Measurements from ENCODE around the gene CHRM4. TPM values are rescaled to one million over a fixed set of nuclear protein-coding genes. Genes with fewer than 3 reads are reported as not detected.

Gene CHRM4
- total RNA-seq, 2 donors from 2014 or later: 2.8 TPM; not detected in 1

DNA sequence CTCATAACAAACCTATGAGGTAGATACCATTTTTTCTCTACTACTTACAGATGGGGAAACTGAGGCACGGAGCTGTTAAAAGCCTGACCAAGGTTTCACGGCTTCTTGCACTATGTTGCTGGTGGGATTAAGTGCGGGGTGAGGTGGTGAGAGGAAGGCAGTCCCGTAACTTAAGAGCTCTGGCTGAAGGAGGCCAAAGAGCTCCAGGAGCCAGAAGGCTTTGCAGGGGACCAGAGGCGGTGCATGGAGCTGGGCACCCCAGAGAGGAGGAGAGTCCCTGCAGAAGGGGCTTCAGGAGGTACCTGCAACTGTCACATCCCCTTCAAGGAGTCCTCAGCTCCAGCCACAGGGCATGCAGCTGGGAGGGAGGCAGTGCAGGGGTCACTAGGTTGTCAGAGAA is 4.1 kb downstream of the CHRM4 start:
- H3K4me3 ChIP-seq: no peak overlapping the region
- intact Hi-C loops (cut with DNase I): loop anchor here (5.0 kb wide), 1 partner anchor 230 kb away; the partner anchor contains the start of genes ATG13 and HARBI1
- H3K9me3 ChIP-seq: no peaks in the 10 kb centered on the region
- TF ChIP-seq POLR2A (IDR thresholded peaks at IDR 0.05) (no peak), POLR2AphosphoS5 (IDR thresholded peaks at IDR 0.05) (no peak)
- TF ChIP-seq, protein P1, sequence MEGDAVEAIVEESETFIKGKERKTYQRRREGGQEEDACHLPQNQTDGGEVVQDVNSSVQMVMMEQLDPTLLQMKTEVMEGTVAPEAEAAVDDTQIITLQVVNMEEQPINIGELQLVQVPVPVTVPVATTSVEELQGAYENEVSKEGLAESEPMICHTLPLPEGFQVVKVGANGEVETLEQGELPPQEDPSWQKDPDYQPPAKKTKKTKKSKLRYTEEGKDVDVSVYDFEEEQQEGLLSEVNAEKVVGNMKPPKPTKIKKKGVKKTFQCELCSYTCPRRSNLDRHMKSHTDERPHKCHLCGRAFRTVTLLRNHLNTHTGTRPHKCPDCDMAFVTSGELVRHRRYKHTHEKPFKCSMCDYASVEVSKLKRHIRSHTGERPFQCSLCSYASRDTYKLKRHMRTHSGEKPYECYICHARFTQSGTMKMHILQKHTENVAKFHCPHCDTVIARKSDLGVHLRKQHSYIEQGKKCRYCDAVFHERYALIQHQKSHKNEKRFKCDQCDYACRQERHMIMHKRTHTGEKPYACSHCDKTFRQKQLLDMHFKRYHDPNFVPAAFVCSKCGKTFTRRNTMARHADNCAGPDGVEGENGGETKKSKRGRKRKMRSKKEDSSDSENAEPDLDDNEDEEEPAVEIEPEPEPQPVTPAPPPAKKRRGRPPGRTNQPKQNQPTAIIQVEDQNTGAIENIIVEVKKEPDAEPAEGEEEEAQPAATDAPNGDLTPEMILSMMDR (IDR thresholded peaks at IDR 0.05): no peak
- H3K4me1 ChIP-seq (replicated peaks): peaks cover 8% of the 10 kb centered on the region
- no peak for DNase-seq (ENCODE audit: low spot score)
- WGBS: 80% methylated on average over 5 of the region's 5 CpGs
- no peak overlapping the region for H3K27ac ChIP-seq
- no peaks in the 10 kb centered on the region for H3K36me3 ChIP-seq
- peaks cover 6% of the 10 kb centered on the region for H3K27me3 ChIP-seq (replicated peaks; ENCODE audit: insufficient read depth)

DNA sequence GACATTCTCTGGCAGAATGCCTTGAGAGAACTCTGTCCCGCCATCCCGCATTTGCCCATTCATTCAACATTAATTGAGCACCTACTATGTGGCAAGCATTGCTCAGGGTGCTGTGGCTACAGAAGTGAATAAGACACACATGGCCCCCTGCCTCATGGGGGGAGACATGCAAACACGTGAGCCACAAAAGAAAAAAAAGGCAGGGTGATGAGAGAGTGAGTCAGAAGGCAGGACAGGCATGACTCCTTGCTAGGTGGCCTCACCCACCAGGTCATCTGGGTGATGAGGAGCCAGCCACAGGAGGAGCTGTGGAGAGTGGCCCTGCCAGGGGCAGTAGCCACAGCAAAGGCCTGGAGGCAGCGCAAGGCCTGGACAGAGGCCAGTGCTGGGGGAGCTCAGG is 4.9 kb downstream of the CHRM4 start:
- DNase-seq (ENCODE audit: low spot score): no peak
- H3K9me3 ChIP-seq: no peaks in the 10 kb centered on the region
- H3K4me1 ChIP-seq (replicated peaks): peaks cover 13% of the 10 kb centered on the region
- H3K4me3 ChIP-seq: no peak overlapping the region
- 93% methylated on average over 4 of the region's 4 CpGs for WGBS
- TF ChIP-seq POLR2AphosphoS5 (IDR thresholded peaks at IDR 0.05) (no peak), POLR2A (IDR thresholded peaks at IDR 0.05) (no peak)
- TF ChIP-seq, protein P1 (IDR thresholded peaks at IDR 0.05): no peak
- H3K36me3 ChIP-seq: no peaks in the 10 kb centered on the region
- intact Hi-C loops (cut with DNase I): loop anchor here (5.0 kb wide), 1 partner anchor 231 kb away; the partner anchor contains the start of genes ATG13 and HARBI1
- H3K27ac ChIP-seq: no peak overlapping the region
- H3K27me3 ChIP-seq (replicated peaks; ENCODE audit: insufficient read depth): peaks cover 6% of the 10 kb centered on the region

- WGBS: 94% methylated on average over 25 of the region's 25 CpGs
- intact Hi-C loops (cut with DNase I): loop anchor here (5.0 kb wide), 1 partner anchor 231 kb away; the partner anchor contains the start of genes ATG13 and HARBI1
- H3K27ac ChIP-seq: no peak overlapping the region
- DNase-seq (ENCODE audit: low spot score): no peak
- H3K27me3 ChIP-seq (replicated peaks; ENCODE audit: insufficient read depth): peaks cover 4% of the 10 kb centered on the region
- H3K36me3 ChIP-seq: no peaks in the 10 kb centered on the region
- no peak overlapping the region for H3K4me3 ChIP-seq
- peaks cover 13% of the 10 kb centered on the region for H3K4me1 ChIP-seq (replicated peaks)
- no peaks in the 10 kb centered on the region for H3K9me3 ChIP-seq
- TF ChIP-seq POLR2AphosphoS5 (IDR thresholded peaks at IDR 0.05) (no peak), POLR2A (IDR thresholded peaks at IDR 0.05) (no peak)
- TF ChIP-seq, protein P1 (IDR thresholded peaks at IDR 0.05): no peak
Measured at GRCh38 chr11:46386005-46386578, 5.5 kb downstream of the CHRM4 start.

- Histone ChIP-seq H3K4me1 (replicated peaks) (peaks cover 13% of the 10 kb centered on the region), H3K36me3 (no peaks in the 10 kb centered on the region), H3K27ac (no peak overlapping the region), H3K4me3 (no peak overlapping the region), H3K27me3 (replicated peaks; ENCODE audit: insufficient read depth) (peaks cover 1% of the 10 kb centered on the region), H3K9me3 (no peaks in the 10 kb centered on the region)
- WGBS: 95% methylated on average over 41 of the region's 47 CpGs
- no peak for DNase-seq (ENCODE audit: low spot score)
- intact Hi-C loops (cut with DNase I): loop anchor here (5.0 kb wide), 1 partner anchor 232 kb away; the partner anchor contains the start of genes ATG13 and HARBI1
- TF ChIP-seq POLR2A (IDR thresholded peaks at IDR 0.05) (no peak), POLR2AphosphoS5 (IDR thresholded peaks at IDR 0.05) (no peak)
- TF ChIP-seq, protein P1 (IDR thresholded peaks at IDR 0.05): no peak
Measured at GRCh38 chr11:46385169-46386004, 6.2 kb downstream of the CHRM4 start.
